Mammary epithelial cell (primary cell): Measurements from ENCODE around the gene RASGRF2.

ENCODE experiments used
- EZH2 ChIP-seq: IDR thresholded peaks from 2 replicates; pipeline ENCODE4 v1.6.1; 2012; ENCODE audit warnings: low read length, inconsistent platforms, borderline replicate concordance
- TF ChIP-seq, protein P1 (sequence below), 2 donors: IDR thresholded peaks in 1 of 2; conservative IDR thresholded peaks in 1 of 2; 2 replicates each; pipeline ENCODE4 v1.5.1; 2011 to 2012; ENCODE audit warnings: inconsistent platforms in 2 of 2, low read length in 2 of 2, mild to moderate bottlenecking in 2 of 2, control low read depth in 1 of 2, low read depth in 1 of 2; ENCODE audit not compliant: insufficient read depth in 1 of 2; ENCODE audit errors: extremely low read depth in 1 of 2

DNA sequence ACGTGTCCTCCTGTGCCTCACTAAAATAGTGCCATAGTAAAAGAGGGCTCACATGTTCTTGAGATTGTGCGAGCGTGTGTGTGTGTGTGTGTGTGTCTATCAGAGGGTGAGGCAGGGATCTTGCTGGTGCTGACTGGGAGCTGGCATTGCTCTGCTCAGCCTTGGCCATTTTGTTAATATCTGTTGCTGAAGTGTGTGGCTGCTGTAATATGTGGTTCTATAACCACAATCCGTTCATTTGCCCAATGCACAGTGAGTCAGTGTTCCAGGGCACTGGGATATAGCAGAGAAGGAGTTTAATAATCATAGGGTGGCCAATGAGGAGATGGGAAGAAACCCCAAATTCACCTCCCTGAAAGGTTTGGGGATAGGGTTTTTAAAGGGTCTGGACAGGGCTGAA is 61.3 kb downstream of the RASGRF2 start:
- TF ChIP-seq, protein P1, sequence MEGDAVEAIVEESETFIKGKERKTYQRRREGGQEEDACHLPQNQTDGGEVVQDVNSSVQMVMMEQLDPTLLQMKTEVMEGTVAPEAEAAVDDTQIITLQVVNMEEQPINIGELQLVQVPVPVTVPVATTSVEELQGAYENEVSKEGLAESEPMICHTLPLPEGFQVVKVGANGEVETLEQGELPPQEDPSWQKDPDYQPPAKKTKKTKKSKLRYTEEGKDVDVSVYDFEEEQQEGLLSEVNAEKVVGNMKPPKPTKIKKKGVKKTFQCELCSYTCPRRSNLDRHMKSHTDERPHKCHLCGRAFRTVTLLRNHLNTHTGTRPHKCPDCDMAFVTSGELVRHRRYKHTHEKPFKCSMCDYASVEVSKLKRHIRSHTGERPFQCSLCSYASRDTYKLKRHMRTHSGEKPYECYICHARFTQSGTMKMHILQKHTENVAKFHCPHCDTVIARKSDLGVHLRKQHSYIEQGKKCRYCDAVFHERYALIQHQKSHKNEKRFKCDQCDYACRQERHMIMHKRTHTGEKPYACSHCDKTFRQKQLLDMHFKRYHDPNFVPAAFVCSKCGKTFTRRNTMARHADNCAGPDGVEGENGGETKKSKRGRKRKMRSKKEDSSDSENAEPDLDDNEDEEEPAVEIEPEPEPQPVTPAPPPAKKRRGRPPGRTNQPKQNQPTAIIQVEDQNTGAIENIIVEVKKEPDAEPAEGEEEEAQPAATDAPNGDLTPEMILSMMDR (conservative IDR thresholded peaks at IDR 0.05 in 1 of 2, IDR thresholded peaks at IDR 0.05 in 1 of 2; ENCODE audit: extremely low read depth in 1 of 2, insufficient read depth in 1 of 2, low read depth in 1 of 2, low read length in 2 of 2), result no peak
- TF ChIP-seq EZH2, result no peak
